ENCODE data around the gene IMMP2L. TPM values are rescaled to one million over a fixed set of nuclear protein-coding genes. Genes with fewer than 3 reads are reported as not detected.

The IMMP2L gene
- polyA plus RNA-seq, 1 of the 3 experiments (the other 2 are of a cell fraction), result 10.7 TPM

- Histone ChIP-seq H3K4me1 (ENCODE audit: control insufficient read depth in 1 of 2, insufficient read depth in 2 of 2, low read depth in 1 of 2, low read length in 1 of 2) (peaks cover 0 to 7% of the 10 kb centered on the region in 2 experiments; a peak in 2 of 4 replicates), H3K4me2 (no peak overlapping the region), H3K27me3 (ENCODE audit: insufficient read depth) (no peaks in the 10 kb centered on the region), H4K20me1 (ENCODE audit: insufficient read depth) (no peaks in the 10 kb centered on the region), H3K4me3 (ENCODE audit: low read depth in 2 of 2, low read length in 1 of 2) (no peak overlapping the region), H3K9me2 (no peaks in the 10 kb centered on the region), H3F3A (replicated peaks; ENCODE audit: insufficient read depth) (no peaks in the 10 kb centered on the region), H3K9ac (no peak overlapping the region), H3K36me3 (replicated peaks in 1 of 2; ENCODE audit: control insufficient read depth in 1 of 2, insufficient read depth in 2 of 2, low read length in 1 of 2) (no peaks in the 10 kb centered on the region), H3K9me3 (no peaks in the 10 kb centered on the region), H2AFZ (ENCODE audit: low read depth) (no peak overlapping the region), H3K27ac (ENCODE audit: low read depth in 2 of 2, low read length in 1 of 2) (no peak overlapping the region), H3K79me2 (ENCODE audit: insufficient read depth) (no peaks in the 10 kb centered on the region)
- WGBS (ENCODE audit: low lambda C conversion rate), result 81% methylated on average over 2 of the region's 2 CpGs
- DNase-seq, result no peak
- ChIA-PET POLR2A (no interaction called here), CTCF (interaction anchor here (1.2 kb wide), 1 partner anchor 31 kb away, joined by 3 read pairs; no protein-coding TSS in a partner anchor)
- TF ChIP-seq SMC3 (IDR thresholded peaks at IDR 0.05; ENCODE audit: low read depth, low read length), result no peak
- TF ChIP-seq, protein P1, sequence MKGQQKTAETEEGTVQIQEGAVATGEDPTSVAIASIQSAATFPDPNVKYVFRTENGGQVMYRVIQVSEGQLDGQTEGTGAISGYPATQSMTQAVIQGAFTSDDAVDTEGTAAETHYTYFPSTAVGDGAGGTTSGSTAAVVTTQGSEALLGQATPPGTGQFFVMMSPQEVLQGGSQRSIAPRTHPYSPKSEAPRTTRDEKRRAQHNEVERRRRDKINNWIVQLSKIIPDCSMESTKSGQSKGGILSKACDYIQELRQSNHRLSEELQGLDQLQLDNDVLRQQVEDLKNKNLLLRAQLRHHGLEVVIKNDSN (IDR thresholded peaks at IDR 0.05; ENCODE audit: borderline replicate concordance, low read depth), result no peak
- TF ChIP-seq FOSL2 (IDR thresholded peaks at IDR 0.05; ENCODE audit: borderline replicate concordance, low read depth), result no peak
- no peak for TF ChIP-seq SIN3A (IDR thresholded peaks at IDR 0.05; ENCODE audit: borderline replicate concordance, low read depth, low read length)
- no peak for TF ChIP-seq ELF1 (IDR thresholded peaks at IDR 0.05)
- no peak for TF ChIP-seq RCOR1 (IDR thresholded peaks at IDR 0.05; ENCODE audit: low read length)
- TF ChIP-seq NRF1 (IDR thresholded peaks at IDR 0.05; ENCODE audit: low read depth, low read length), result no peak
- TF ChIP-seq MEF2A (IDR thresholded peaks at IDR 0.05; ENCODE audit: borderline replicate concordance, low read depth), result no peak
- TF ChIP-seq, protein P2, sequence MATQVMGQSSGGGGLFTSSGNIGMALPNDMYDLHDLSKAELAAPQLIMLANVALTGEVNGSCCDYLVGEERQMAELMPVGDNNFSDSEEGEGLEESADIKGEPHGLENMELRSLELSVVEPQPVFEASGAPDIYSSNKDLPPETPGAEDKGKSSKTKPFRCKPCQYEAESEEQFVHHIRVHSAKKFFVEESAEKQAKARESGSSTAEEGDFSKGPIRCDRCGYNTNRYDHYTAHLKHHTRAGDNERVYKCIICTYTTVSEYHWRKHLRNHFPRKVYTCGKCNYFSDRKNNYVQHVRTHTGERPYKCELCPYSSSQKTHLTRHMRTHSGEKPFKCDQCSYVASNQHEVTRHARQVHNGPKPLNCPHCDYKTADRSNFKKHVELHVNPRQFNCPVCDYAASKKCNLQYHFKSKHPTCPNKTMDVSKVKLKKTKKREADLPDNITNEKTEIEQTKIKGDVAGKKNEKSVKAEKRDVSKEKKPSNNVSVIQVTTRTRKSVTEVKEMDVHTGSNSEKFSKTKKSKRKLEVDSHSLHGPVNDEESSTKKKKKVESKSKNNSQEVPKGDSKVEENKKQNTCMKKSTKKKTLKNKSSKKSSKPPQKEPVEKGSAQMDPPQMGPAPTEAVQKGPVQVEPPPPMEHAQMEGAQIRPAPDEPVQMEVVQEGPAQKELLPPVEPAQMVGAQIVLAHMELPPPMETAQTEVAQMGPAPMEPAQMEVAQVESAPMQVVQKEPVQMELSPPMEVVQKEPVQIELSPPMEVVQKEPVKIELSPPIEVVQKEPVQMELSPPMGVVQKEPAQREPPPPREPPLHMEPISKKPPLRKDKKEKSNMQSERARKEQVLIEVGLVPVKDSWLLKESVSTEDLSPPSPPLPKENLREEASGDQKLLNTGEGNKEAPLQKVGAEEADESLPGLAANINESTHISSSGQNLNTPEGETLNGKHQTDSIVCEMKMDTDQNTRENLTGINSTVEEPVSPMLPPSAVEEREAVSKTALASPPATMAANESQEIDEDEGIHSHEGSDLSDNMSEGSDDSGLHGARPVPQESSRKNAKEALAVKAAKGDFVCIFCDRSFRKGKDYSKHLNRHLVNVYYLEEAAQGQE (IDR thresholded peaks at IDR 0.05; ENCODE audit: low read depth, low read length), result no peak
- TF ChIP-seq MXI1 (IDR thresholded peaks at IDR 0.05; ENCODE audit: low read depth, low read length), result no peak
- TF ChIP-seq TCF12 (IDR thresholded peaks at IDR 0.05), result no peak
- TF ChIP-seq RFX5 (IDR thresholded peaks at IDR 0.05; ENCODE audit: low read length), result no peak
- no peak for TF ChIP-seq TAF1 (IDR thresholded peaks at IDR 0.05; ENCODE audit: borderline replicate concordance, low read depth, low read length)
Observed at GRCh38 chr7:110891197-110891596, 671.1 kb downstream of the IMMP2L start.

- H3K9me2 ChIP-seq, result no peaks in the 10 kb centered on the region
- H3K9ac ChIP-seq, result no peak overlapping the region
- no peaks in the 10 kb centered on the region for H3K79me2 ChIP-seq (ENCODE audit: insufficient read depth)
- H3K9me3 ChIP-seq, result no peaks in the 10 kb centered on the region
- 76% methylated on average over 4 of the region's 4 CpGs for WGBS (ENCODE audit: low lambda C conversion rate)
- H3K4me1 ChIP-seq (ENCODE audit: control insufficient read depth in 1 of 2, insufficient read depth in 2 of 2, low read depth in 1 of 2, low read length in 1 of 2), result peaks cover 0 to 7% of the 10 kb centered on the region in 2 experiments; a peak in 2 of 4 replicates
- H3K36me3 ChIP-seq (replicated peaks in 1 of 2; ENCODE audit: control insufficient read depth in 1 of 2, insufficient read depth in 2 of 2, low read length in 1 of 2), result no peaks in the 10 kb centered on the region
- no peak overlapping the region for H3K27ac ChIP-seq (ENCODE audit: low read depth in 2 of 2, low read length in 1 of 2)
- ChIA-PET CTCF (interaction anchor here (1.2 kb wide), 2 partner anchors 30 to 45 kb away, joined by 3 read pairs; no protein-coding TSS in a partner anchor), POLR2A (no interaction called here)
- H3K4me3 ChIP-seq (ENCODE audit: low read depth in 2 of 2, low read length in 1 of 2), result no peak overlapping the region
- no peak for TF ChIP-seq GATA2 (CRISPR knock-in tag; IDR thresholded peaks at IDR 0.05)
- TF ChIP-seq, protein P3, sequence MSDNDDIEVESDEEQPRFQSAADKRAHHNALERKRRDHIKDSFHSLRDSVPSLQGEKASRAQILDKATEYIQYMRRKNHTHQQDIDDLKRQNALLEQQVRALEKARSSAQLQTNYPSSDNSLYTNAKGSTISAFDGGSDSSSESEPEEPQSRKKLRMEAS (IDR thresholded peaks at IDR 0.05; ENCODE audit: low read depth), result no peak
- TF ChIP-seq FOXM1 (IDR thresholded peaks at IDR 0.05; ENCODE audit: low read depth), result no peak
- TF ChIP-seq USF2 (IDR thresholded peaks at IDR 0.05; ENCODE audit: borderline replicate concordance, low read depth, low read length), result no peak
- no peak for TF ChIP-seq CHD2 (IDR thresholded peaks at IDR 0.05; ENCODE audit: low read length, partially characterized antibody)
- TF ChIP-seq, protein P4, sequence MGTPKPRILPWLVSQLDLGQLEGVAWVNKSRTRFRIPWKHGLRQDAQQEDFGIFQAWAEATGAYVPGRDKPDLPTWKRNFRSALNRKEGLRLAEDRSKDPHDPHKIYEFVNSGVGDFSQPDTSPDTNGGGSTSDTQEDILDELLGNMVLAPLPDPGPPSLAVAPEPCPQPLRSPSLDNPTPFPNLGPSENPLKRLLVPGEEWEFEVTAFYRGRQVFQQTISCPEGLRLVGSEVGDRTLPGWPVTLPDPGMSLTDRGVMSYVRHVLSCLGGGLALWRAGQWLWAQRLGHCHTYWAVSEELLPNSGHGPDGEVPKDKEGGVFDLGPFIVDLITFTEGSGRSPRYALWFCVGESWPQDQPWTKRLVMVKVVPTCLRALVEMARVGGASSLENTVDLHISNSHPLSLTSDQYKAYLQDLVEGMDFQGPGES (IDR thresholded peaks at IDR 0.05; ENCODE audit: low read depth, low read length), result no peak
- no peak for TF ChIP-seq EZH2phosphoT487 (IDR thresholded peaks at IDR 0.05; ENCODE audit: borderline replicate concordance, low read depth)
- H3K4me2 ChIP-seq, result no peak overlapping the region
- no peaks in the 10 kb centered on the region for H3F3A ChIP-seq (replicated peaks; ENCODE audit: insufficient read depth)
- H2AFZ ChIP-seq (ENCODE audit: low read depth), result no peak overlapping the region
- no peaks in the 10 kb centered on the region for H4K20me1 ChIP-seq (ENCODE audit: insufficient read depth)
- no peak for DNase-seq
- no peaks in the 10 kb centered on the region for H3K27me3 ChIP-seq (ENCODE audit: insufficient read depth)
Observed at GRCh38 chr7:110890101-110890500, 672.2 kb downstream of the IMMP2L start.

Data from SK-N-SH (cell line).